Hepatocyte (in vitro differentiated cells): ENCODE measurements around the gene IQGAP2.

Experiments
- CTCF ChIP-seq: fragments of 200-600 bp; sonication (generic); IDR thresholded peaks from 2 replicates; pipeline ENCODE4 v1.5.1; 2016; ENCODE audit warnings: antibody characterized with exemption, mild to moderate bottlenecking; ENCODE audit not compliant: poor library complexity
- EZH2 ChIP-seq: fragments of 200-600 bp; sonication (generic); IDR thresholded peaks from 2 replicates; pipeline ENCODE4 v1.6.1; 2016; ENCODE audit warnings: antibody characterized with exemption, mild to moderate bottlenecking, borderline replicate concordance
- EZH2phosphoT487 ChIP-seq: fragments of 200-600 bp; sonication (generic); IDR thresholded peaks from one replicate; pipeline ENCODE4 v1.6.1; 2018; ENCODE audit warnings: antibody characterized with exemption, mild to moderate bottlenecking, low read depth, moderate library complexity; ENCODE audit not compliant: unreplicated experiment, severe bottlenecking

GRCh38 chr5:76617229-76617628 is 214.1 kb downstream of the IQGAP2 start:
- TF ChIP-seq CTCF (no peak), EZH2 (no peak), EZH2phosphoT487 (no peak)
